ENCODE data around the gene TGM1.

The TGM1 gene

DNA sequence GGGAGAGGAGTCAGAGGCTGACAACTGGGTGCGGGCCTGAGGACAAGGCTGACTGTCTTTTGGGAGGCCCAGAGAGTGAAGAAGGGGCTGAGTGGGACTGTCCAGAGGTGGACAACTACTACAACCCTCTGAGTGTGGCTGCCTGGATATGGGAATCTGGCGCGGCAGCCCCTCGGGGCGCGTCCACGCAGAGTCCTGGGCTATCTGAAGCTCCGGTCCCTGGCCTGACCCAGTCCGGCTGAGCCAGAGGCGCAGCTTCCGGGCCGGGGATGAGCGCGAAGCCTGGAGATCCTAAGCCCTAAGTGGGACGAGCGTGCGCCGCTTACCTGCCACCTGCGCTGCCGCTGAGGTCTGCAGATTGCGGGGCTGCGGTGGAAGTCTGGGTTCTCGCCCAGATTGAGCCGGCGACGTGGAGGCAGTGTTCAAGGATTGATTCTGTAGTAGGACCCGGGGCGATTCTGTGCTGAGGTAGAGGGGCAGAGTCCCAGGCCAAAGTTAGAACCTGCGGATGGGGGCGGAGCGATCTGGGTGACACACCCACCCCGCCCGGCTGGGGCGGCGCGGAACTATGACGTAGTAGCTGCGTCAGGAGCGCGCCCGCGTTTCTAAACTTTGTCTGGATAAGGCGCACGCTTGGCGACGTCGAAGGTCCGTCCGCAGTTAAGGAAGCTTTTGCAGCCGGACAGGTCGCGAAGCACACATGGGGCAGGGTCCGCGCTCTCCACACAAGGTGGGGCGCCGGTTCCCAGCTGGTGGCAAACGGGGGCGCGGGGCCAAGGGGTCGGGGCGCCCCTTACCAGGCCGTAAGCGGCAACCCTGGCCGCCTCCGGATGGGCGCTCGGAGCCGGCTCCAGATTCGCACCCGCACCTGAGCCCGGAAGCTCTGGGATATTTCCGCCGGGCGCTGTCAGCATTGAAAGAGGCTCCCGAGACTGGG, 36.5 kb upstream of the TGM1 start, which contains the start of the genes DHRS1 and NOP9:
Gene DHRS1, minus strand, starts transcription at position 526 of the 937 bp plus-strand sequence. CDS start 674 bp downstream, outside the sequence.
Gene NOP9, plus strand, starts transcription at position 596 of the 937 bp plus-strand sequence. Its CDS starts 105 bp downstream, at position 701.
- peak; percentile 78 to 88 for ATAC-seq (replicated peaks)
- Mint-ChIP-seq H3K4me1 (peaks cover 31 to 43% of the 10 kb centered on the region in 2 donors), H3K27me3 (no peaks in the 10 kb centered on the region), H3K27ac (peak within 1 kb of the TSS; percentile 96), H3K4me3 (peak within 1 kb of the TSS; percentile 94 to 95), H3K36me3 (peaks cover 32 to 54% of the 10 kb centered on the region in 2 donors), H3K9me3 (no peaks in the 10 kb centered on the region)
- peak; percentile 87 for DNase-seq

- H3K4me1 Mint-ChIP-seq: peaks cover 31 to 43% of the 10 kb centered on the region in 2 donors
- peak overlapping the region; percentile 94 to 95 for H3K4me3 Mint-ChIP-seq
- no peaks in the 10 kb centered on the region for H3K27me3 Mint-ChIP-seq
- no peaks in the 10 kb centered on the region for H3K9me3 Mint-ChIP-seq
- no peak for DNase-seq
- peaks cover 31 to 52% of the 10 kb centered on the region in 2 donors for H3K36me3 Mint-ChIP-seq
- ATAC-seq (replicated peaks): peak in 1 of 2 donors; percentile 1
- peak overlapping the region; percentile 96 for H3K27ac Mint-ChIP-seq
Observed at GRCh38 chr14:24298892-24299254, 35.9 kb upstream of the TGM1 start.

DNA sequence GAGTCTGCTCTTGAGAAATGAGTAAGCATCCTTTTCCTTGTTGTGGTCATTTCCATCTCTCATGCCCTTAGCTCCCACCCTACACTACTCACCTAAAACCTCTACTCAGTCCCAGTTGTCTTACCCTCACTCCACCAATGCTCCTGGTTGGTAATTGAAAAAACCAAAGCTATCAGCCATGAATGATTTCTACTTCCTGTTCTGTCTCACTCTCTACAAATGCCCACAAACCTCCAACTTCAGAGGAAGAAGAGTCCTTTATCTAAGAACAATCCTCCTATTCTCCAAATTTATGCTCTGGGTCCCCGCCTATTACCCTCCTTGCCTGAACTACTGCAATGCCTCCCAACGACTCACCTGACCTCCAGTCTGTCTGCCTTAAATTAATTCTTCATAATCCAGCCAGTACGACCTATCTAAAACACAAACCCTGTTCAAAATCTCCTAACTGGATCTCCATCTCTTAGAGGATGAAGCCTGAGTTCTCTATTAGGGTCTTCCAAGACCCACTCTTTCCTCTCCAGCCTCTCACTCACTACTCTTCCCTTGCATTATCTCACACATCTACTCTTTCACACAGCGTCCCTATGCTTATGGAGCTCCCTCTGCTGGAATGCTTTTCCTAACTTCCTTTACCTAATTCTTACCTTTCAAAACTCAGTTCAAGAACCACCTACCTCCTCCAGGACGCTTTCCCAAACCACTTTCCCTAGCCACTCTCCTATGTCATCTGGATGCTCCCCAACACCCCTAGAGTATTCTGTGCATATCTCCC, 34.4 kb upstream of the TGM1 start:
- H3K4me3 Mint-ChIP-seq: no peak overlapping the region
- DNase-seq (no peak), ATAC-seq (replicated peaks) (peak; percentile 12 to 22)
- peak overlapping the region; percentile 56 for H3K27ac Mint-ChIP-seq
- no peaks in the 10 kb centered on the region for H3K27me3 Mint-ChIP-seq
- H3K36me3 Mint-ChIP-seq: peaks cover 24 to 45% of the 10 kb centered on the region in 2 donors
- no peaks in the 10 kb centered on the region for H3K9me3 Mint-ChIP-seq
- H3K4me1 Mint-ChIP-seq: peaks cover 31 to 43% of the 10 kb centered on the region in 2 donors

DNA sequence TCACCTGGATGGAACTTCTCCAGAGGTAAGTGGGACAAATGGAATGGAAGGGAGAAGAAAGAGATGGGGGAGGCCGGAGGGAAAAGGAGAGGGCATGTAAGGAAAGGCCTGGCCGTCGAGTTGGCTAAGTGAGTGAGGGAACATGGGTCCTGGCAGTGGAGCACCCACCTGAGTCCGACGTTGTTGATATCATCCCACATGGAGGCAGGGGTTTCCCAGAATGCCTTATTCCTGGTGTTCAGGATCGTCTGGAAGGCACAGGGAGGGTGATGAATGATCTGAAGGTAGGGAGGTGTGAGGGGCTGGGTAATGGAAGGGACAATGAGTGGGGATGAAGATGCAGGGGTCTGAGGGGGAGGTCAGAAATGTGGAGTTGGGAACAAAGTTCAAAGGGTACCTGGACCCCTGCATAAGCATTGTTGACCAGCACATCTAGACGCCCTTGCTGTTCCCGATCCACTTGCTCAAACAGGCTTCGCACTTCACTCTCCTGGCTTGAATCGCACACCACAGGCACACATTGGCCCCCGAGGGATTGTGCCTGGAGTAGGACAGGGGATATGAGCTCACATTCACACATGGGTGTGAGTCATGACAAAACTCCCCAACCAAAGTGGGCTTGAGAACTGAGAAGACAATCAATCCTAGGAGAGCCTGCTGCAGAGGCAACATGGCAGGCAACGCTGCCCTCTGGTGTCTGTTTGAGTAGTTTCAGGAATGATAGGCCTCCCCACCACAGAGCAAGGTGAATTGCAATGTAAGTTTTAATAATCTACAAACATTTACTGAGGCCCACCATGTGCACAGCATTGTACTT, 33.6 kb upstream of the TGM1 start:
- H3K4me3 Mint-ChIP-seq: peak overlapping the region; percentile 15 to 37
- H3K27me3 Mint-ChIP-seq: no peaks in the 10 kb centered on the region
- DNase-seq: peak; percentile 73
- peaks cover 24 to 45% of the 10 kb centered on the region in 2 donors for H3K36me3 Mint-ChIP-seq
- H3K4me1 Mint-ChIP-seq: peaks cover 34 to 50% of the 10 kb centered on the region in 2 donors
- peak; percentile 76 to 80 for ATAC-seq (replicated peaks)
- H3K27ac Mint-ChIP-seq: peak overlapping the region; percentile 94
- H3K9me3 Mint-ChIP-seq: no peaks in the 10 kb centered on the region

- no peak for DNase-seq
- Mint-ChIP-seq H3K27ac (no peak overlapping the region), H3K4me3 (no peak overlapping the region), H3K9me3 (no peaks in the 10 kb centered on the region), H3K36me3 (peaks cover 35 to 54% of the 10 kb centered on the region in 2 donors), H3K27me3 (no peaks in the 10 kb centered on the region), H3K4me1 (peaks cover 33 to 51% of the 10 kb centered on the region in 2 donors)
- ATAC-seq (replicated peaks): no peak
Observed at GRCh38 chr14:24293525-24293924, 30.5 kb upstream of the TGM1 start.

DNA sequence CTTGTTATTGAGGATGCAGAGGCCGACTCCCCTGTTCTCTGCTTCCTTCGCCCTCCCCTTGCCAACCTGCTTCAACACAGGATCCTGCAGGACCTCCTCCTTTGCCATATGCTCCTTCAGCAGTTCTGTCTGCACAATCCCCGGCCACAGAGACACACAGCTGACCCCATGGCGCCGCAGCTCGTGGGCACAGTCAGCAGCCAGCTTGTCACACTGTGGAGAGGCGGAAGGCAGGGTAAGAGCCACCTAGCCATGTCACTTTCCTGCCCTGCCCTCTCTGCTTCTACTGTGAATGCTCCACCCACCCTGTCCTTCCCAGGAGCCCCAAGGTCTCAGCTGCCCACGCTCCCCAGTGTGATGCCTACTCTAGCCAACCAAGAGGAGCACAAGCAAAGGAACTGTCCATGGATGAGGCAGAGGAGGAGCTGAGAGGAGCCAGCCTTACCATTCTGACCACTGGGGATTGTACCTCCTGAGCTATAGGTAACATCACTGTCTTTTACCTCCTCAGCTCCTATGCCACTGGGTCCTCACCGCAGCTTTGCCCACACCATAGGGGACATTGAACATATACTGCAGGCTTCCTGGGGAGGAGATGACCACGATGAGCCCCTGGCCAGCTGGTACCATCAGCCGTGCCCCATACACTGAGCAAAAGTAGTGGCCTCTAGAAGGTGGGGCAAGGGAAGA, 29.3 kb upstream of the TGM1 start:
- Mint-ChIP-seq H3K27me3 (no peaks in the 10 kb centered on the region), H3K9me3 (no peaks in the 10 kb centered on the region), H3K4me3 (no peak overlapping the region), H3K4me1 (peaks cover 35 to 55% of the 10 kb centered on the region in 2 donors), H3K36me3 (peaks cover 35 to 63% of the 10 kb centered on the region in 2 donors), H3K27ac (no peak overlapping the region)
- DNase-seq (no peak), ATAC-seq (replicated peaks) (no peak)

GRCh38 chr14:24291446-24292117, 28.6 kb upstream of the TGM1 start:
- H3K36me3 Mint-ChIP-seq: peaks cover 33 to 61% of the 10 kb centered on the region in 2 donors
- H3K27me3 Mint-ChIP-seq: no peaks in the 10 kb centered on the region
- H3K9me3 Mint-ChIP-seq: no peaks in the 10 kb centered on the region
- no peak overlapping the region for H3K27ac Mint-ChIP-seq
- no peak for DNase-seq
- H3K4me1 Mint-ChIP-seq: peaks cover 30 to 49% of the 10 kb centered on the region in 2 donors
- ATAC-seq (replicated peaks): no peak
- no peak overlapping the region for H3K4me3 Mint-ChIP-seq

DNA sequence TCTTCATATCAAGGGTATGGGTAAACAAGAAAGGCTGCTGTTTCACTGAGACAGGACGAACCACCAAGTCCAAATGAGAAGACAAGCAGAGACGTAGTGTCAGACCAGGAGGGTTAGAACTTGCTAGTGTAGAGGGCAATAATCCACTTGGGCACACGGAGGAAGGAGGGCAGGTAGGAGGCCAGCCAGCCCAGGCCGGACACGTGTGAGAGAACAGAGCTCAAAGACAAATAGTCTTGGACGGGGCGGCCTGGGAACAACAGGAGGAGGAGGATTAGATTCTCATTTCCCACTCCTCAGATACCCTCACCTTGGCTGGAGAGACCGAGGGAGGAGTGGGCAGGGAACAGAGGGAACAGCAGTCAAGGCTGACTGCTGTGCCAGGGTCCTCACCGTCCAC, 27.8 kb upstream of the TGM1 start:
- Mint-ChIP-seq H3K9me3 (no peaks in the 10 kb centered on the region), H3K27ac (peak overlapping the region; percentile 53), H3K4me3 (no peak overlapping the region), H3K27me3 (no peaks in the 10 kb centered on the region), H3K36me3 (peaks cover 29 to 53% of the 10 kb centered on the region in 2 donors), H3K4me1 (peaks cover 22 to 40% of the 10 kb centered on the region in 2 donors)
- ATAC-seq (replicated peaks) (no peak), DNase-seq (no peak)

DNA sequence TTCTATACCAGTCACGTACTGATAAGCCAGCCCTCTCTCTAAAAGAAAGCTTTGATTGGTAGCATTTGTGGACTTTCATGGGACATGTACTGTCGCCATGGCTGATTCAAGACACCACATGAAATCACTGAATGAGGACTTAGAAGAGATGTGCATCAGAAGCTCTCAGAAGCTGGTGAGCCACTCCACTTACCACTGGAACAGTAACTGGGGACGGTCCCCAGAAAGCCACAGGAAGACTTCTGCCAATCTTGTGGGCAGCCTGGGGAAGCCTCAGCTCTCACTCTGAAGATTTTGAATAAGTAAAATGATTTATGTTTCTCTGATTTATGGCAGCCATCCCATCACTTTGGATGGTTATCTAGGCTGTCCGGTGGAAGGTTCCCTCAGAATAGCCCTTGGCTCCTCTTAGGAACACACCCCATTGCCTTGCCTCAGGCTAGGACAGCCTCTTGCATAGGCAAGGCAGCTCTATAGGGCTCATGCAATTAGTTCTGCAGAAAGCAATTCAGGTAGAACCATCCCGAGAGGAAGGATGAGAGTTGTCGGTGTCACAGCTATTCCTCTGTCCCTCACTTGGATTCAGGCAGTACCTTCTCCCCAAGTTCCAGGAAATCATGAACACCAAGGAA, 26.8 kb upstream of the TGM1 start:
- ATAC-seq (replicated peaks) (peak; percentile 99 to 100), DNase-seq (peak; percentile 57)
- H3K27ac Mint-ChIP-seq: no peak overlapping the region
- H3K9me3 Mint-ChIP-seq: no peaks in the 10 kb centered on the region
- H3K4me3 Mint-ChIP-seq: peak overlapping the region in 1 of 2 donors; percentile 53
- peaks cover 22 to 43% of the 10 kb centered on the region in 2 donors for H3K4me1 Mint-ChIP-seq
- no peaks in the 10 kb centered on the region for H3K27me3 Mint-ChIP-seq
- peaks cover 27 to 45% of the 10 kb centered on the region in 2 donors for H3K36me3 Mint-ChIP-seq

DNA sequence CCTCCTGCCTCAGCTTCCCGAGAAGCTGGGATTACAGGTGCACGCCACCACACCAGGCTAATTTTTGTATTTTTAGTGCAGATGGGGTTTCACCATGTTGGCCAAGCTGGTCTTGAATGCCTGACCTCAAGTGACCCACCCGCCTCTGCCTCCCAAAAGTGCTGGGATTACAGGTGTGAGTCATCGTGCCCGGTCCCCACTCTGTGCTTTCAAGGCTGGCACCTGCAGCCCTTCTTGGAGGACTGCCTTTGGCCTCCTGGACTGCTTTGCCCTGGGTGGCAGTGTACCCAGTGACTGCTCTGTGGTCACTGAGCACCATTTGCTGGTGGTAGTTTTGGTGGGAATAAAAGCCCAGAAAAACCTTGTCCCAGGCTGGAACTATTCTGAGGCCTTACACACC, 24.0 kb upstream of the TGM1 start:
- DNase-seq (no peak), ATAC-seq (replicated peaks) (no peak)
- H3K36me3 Mint-ChIP-seq: peaks cover 16 to 31% of the 10 kb centered on the region in 2 donors
- no peak overlapping the region for H3K4me3 Mint-ChIP-seq
- peaks cover 25 to 51% of the 10 kb centered on the region in 2 donors for H3K4me1 Mint-ChIP-seq
- no peak overlapping the region for H3K27ac Mint-ChIP-seq
- no peaks in the 10 kb centered on the region for H3K9me3 Mint-ChIP-seq
- no peaks in the 10 kb centered on the region for H3K27me3 Mint-ChIP-seq

GRCh38 chr14:24285351-24285750, 22.4 kb upstream of the TGM1 start:
- H3K27ac Mint-ChIP-seq: no peak overlapping the region
- no peak for ATAC-seq (replicated peaks)
- H3K36me3 Mint-ChIP-seq: peaks cover 5 to 15% of the 10 kb centered on the region in 2 donors

GRCh38 chr14:24284501-24285035, 21.6 kb upstream of the TGM1 start:
- H3K27ac Mint-ChIP-seq: no peak overlapping the region
- ATAC-seq (replicated peaks): no peak
- no peak overlapping the region for H3K4me3 Mint-ChIP-seq
- peaks cover 36 to 60% of the 10 kb centered on the region in 2 donors for H3K4me1 Mint-ChIP-seq
- no peak for DNase-seq
- H3K36me3 Mint-ChIP-seq: peaks cover 4 to 9% of the 10 kb centered on the region in 2 donors
- no peaks in the 10 kb centered on the region for H3K27me3 Mint-ChIP-seq
- no peaks in the 10 kb centered on the region for H3K9me3 Mint-ChIP-seq

More at GRCh38 chr14:24285351-24285750, 22.4 kb upstream of the TGM1 start:
- DNase-seq: no peak
- no peaks in the 10 kb centered on the region for H3K9me3 Mint-ChIP-seq
- peaks cover 34 to 60% of the 10 kb centered on the region in 2 donors for H3K4me1 Mint-ChIP-seq
- H3K4me3 Mint-ChIP-seq: no peak overlapping the region
- no peaks in the 10 kb centered on the region for H3K27me3 Mint-ChIP-seq

Data from stimulated activated naive B cell treated with anti-CD40 and anti-IgM and Interleukin-4, amounts not matched to agents 10 μg/mL and 1 μg/mL and 100 μg/mL, for 72 hours (primary cell).